Activated CD4-positive, alpha-beta T cell treated with anti-CD3 and anti-CD28 coated beads, Interleukin-2, amount 50 U/mL, for 1 hour (primary cell): Measurements from ENCODE around the gene IFNA14.
"Not testable (repeated sequence)": the region's sequence is repeated elsewhere in the genome, so short reads cannot be mapped to it uniquely, and the experiment has no call there.

ENCODE experiments used
- DNase-seq: peaks from one replicate; pipeline ENCODE4 v3.0.0-alpha.2; 2020

Gene IFNA14

GRCh38 chr9:21213411-21214326, 26.1 kb downstream of the IFNA14 start:
- DNase-seq, result not testable (repeated sequence)

DNA sequence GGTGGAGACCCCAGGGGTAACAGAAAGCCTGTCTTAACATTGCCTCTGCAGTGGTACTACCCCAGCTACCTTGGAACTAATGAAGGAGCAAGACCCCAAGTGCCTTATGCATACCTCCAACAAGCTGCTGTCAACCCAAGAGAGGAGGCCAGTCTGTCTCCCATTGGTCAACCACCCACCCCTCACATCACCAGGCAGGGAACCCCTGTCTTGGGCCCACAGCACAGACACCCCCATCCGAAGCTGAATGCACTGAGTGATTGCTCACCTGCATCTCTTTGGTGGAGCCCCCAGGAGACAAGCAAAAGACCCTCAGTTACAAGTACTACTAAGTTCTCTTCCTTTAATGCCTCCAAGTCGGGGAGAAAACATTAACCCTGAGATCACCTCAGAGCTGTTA, 27.6 kb downstream of the IFNA14 start:
- DNase-seq, result not testable (repeated sequence)

- DNase-seq, result not testable (repeated sequence)
Observed at GRCh38 chr9:21210782-21211181, 29.0 kb downstream of the IFNA14 start.

DNA sequence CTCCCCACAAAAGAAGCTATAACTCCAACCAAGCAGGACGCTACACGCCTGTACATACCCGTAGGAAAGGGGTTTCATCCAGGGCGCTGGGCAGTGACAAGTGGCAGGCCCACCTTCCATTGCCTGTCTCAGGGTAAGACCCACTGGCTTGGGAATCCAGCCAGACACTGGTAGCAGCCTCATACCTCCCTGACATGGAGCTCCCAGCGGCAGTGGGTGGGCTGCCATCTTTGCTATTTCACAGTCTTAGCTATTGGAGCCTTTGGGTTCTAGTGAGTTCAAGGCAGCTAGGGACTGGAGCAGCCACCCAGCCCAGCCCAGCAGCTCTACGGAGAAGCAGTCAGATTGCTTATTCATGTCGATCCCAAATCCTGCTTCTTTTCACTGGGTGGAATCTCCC, 29.5 kb downstream of the IFNA14 start:
- no peak for DNase-seq

DNA sequence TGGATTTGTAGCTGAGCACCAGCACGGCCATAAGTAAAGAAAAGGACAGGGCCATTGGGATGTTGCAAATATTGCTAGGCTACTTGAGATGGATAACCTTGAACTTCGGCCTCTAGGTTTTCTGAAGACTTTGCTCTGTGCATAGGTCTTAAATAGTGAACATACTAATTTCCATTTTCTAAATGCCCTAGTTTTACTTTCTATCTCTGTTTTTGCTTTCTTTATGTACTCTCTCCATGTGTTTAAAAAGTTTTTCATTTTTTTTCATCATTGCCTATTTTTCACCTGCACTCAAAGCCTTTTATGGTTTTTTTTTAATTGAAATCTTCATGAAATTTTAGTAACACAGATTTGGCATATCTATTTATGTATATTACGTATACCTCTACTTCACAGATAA, 32.8 kb downstream of the IFNA14 start, which contains the start of gene IFNA10:
TSS of gene IFNA10 (minus strand) at position 101 of the 400 bp plus-strand sequence. CDS start at position 55, 46 bp downstream.
- DNase-seq, result not testable (repeated sequence)

GRCh38 chr9:21205204-21205603, 34.6 kb downstream of the IFNA14 start:
- no peak for DNase-seq

GRCh38 chr9:21202105-21202504, 37.7 kb downstream of the IFNA14 start, which contains the start of gene IFNA7:
Gene IFNA7 (minus strand): TSS chr9:21202205. CDS start chr9:21202165, 40 bp downstream.
- DNase-seq, result not testable (repeated sequence)

DNA sequence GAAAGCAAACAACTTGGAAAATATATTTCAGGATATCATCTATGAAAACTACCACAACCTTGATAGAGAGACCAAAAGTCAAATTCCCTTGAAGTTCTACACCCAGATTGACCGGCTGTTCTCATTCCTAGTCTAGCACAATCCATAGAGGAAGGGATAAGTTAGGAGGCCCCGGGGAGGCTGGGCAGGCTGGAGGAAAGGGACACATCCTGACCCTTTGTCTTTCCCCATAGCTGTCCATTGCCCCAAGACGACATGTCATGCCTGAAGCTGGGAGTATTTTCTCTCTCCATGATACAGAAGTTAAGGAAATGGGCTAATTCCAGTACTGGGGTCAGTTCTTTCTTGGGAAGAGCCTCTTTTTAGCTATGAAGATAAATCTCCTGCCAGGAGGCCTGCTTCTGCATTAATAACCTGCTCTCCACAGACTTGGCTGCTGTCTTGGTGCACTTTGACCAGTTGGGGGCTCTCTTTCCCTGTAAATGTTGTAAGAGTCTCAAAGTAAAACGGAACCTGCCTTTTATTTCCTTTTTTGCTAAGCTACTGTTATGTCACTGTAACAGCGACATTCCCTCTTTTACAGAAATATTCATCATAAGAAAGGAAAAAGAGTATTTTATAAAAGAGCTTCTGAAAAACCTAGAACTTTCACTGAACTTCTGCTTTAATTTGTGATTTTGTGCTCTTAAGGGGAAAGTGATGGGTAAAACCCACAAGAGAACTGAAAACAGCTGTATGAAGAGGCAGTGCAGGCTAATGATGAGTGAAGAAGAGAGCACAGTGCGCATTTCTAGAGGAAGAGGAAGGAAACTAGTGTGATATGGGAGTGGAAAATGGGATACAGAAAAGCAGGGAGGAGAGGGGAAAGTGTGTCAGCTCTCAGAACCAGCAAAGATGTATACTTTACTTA, 44.7 kb downstream of the IFNA14 start:
- peak; percentile 17 for DNase-seq
